PFSK-1 (cell line): ENCODE results near the gene RYR2.

Source experiments
- FOXP2 ChIP-seq: optimal IDR thresholded peaks from 2 replicates; pipeline ENCODE3; 2011; ENCODE audit warnings: borderline replicate concordance, control low read depth, inconsistent platforms; ENCODE audit not compliant: insufficient read depth; ENCODE audit errors: extremely low read length, extremely low read depth
- POLR2AphosphoS5 ChIP-seq: IDR thresholded peaks from 2 replicates; pipeline ENCODE4 v1.6.1; 2012; ENCODE audit warnings: low read depth, mild to moderate bottlenecking, control low read depth, low read length, moderate library complexity
- REST ChIP-seq, 2 experiments: IDR thresholded peaks; 2 replicates each; pipeline versions ENCODE4 v1.6.1 to v1.8.0; 2011 to 2012; ENCODE audit warnings: low read depth in 2 of 2, low read length in 2 of 2, control low read depth in 1 of 2, inconsistent platforms in 1 of 2, mild to moderate bottlenecking in 1 of 2, moderate library complexity in 1 of 2; ENCODE audit not compliant: insufficient read depth in 1 of 2
- SIN3A ChIP-seq: IDR thresholded peaks from 2 replicates; pipeline ENCODE4 v1.6.1; 2012; ENCODE audit warnings: mild to moderate bottlenecking, low read length, moderate library complexity, borderline replicate concordance; ENCODE audit not compliant: insufficient read depth
- TAF1 ChIP-seq: IDR thresholded peaks from 2 replicates; pipeline ENCODE4 v1.6.1; 2012; ENCODE audit warnings: low read length, control low read depth, borderline replicate concordance; ENCODE audit not compliant: insufficient read depth

RYR2 gene

GRCh38 chr1:237701534-237701933 is 659.5 kb downstream of the RYR2 start:
- TF ChIP-seq POLR2AphosphoS5 (no peak), SIN3A (no peak), TAF1 (no peak)

GRCh38 chr1:237702161-237702560 is 660.2 kb downstream of the RYR2 start:
- TF ChIP-seq TAF1 (no peak), REST (IDR thresholded peaks at IDR 0.05; ENCODE audit: insufficient read depth in 1 of 2, low read depth in 2 of 2, low read length in 2 of 2) (no peak)

GRCh38 chr1:237705462-237705861 is 663.5 kb downstream of the RYR2 start:
- no peak for TF ChIP-seq POLR2AphosphoS5
- no peak for TF ChIP-seq FOXP2
- no peak for TF ChIP-seq SIN3A
- TF ChIP-seq TAF1 = no peak
- no peak for TF ChIP-seq REST (IDR thresholded peaks at IDR 0.05; ENCODE audit: insufficient read depth in 1 of 2, low read depth in 2 of 2, low read length in 2 of 2)

GRCh38 chr1:237709355-237709754 is 667.4 kb downstream of the RYR2 start:
- no peak for TF ChIP-seq SIN3A

- no peak for TF ChIP-seq TAF1
- no peak for TF ChIP-seq FOXP2
- no peak for TF ChIP-seq REST (IDR thresholded peaks at IDR 0.05; ENCODE audit: insufficient read depth in 1 of 2, low read depth in 2 of 2, low read length in 2 of 2)
- no peak for TF ChIP-seq POLR2AphosphoS5
- no peak for TF ChIP-seq SIN3A
Observed at GRCh38 chr1:237711281-237711680, 669.3 kb downstream of the RYR2 start.

- no peak for TF ChIP-seq REST (IDR thresholded peaks at IDR 0.05; ENCODE audit: insufficient read depth in 1 of 2, low read depth in 2 of 2, low read length in 2 of 2)
- no peak for TF ChIP-seq SIN3A
- no peak for TF ChIP-seq FOXP2
- TF ChIP-seq TAF1 = no peak
- no peak for TF ChIP-seq POLR2AphosphoS5
Observed at GRCh38 chr1:237712082-237712481, 670.1 kb downstream of the RYR2 start.
